K562 (cell line): Measurements from ENCODE around the gene HLA-E. TPM values are rescaled to one million over a fixed set of nuclear protein-coding genes. Genes with fewer than 3 reads are reported as not detected.
A peak's percentile ranks its signal among the peaks of the same experiment; 100 is the strongest.

Experiments
- CBFB ChIP-seq: sonication (generic); formaldehyde crosslinking; IDR thresholded peaks from 2 replicates; pipeline ENCODE4 v1.4.0; 2020; ENCODE audit warnings: mild to moderate bottlenecking, missing genetic modification reagents
- ERF ChIP-seq: fragments of 450-650 bp; formaldehyde crosslinking; IDR thresholded peaks from 2 replicates; pipeline ENCODE4 v1.4.0; 2020; ENCODE audit warnings: mild to moderate bottlenecking, mixed read lengths
- FUS ChIP-seq: fragments of 200-400 bp; formaldehyde crosslinking; optimal IDR thresholded peaks from 2 replicates; pipeline ENCODE3; 2017; ENCODE audit warnings: low read depth, low read length
- HDAC8 ChIP-seq: fragments of 450-650 bp; IDR thresholded peaks from 2 replicates; pipeline ENCODE4 v1.6.1; 2016; ENCODE audit warnings: mild to moderate bottlenecking, missing genetic modification characterization, moderate library complexity, missing compliant biosample characterization
- HDGF ChIP-seq: fragments of 450-650 bp; IDR thresholded peaks from 2 replicates; pipeline ENCODE4 v1.6.1; 2016
- HEY1 ChIP-seq: fragments of 250-450 bp; sonication (Bioruptor Pico); IDR thresholded peaks from 2 replicates; pipeline ENCODE4 v1.5.0; 2020; ENCODE audit warnings: mild to moderate bottlenecking, moderate library complexity, borderline replicate concordance
- IFI16 ChIP-seq: fragments of 250-450 bp; sonication (Bioruptor Pico); IDR thresholded peaks from 2 replicates; pipeline ENCODE4 v2.1.2; 2022; ENCODE audit warnings: mild to moderate bottlenecking, inconsistent platforms
- MCM2 ChIP-seq: fragments of 450-650 bp; IDR thresholded peaks from 2 replicates; pipeline ENCODE4 v1.6.1; 2017; ENCODE audit warnings: low read depth, mild to moderate bottlenecking
- NCOA1 ChIP-seq: fragments of 450-650 bp; IDR thresholded peaks from 2 replicates; pipeline ENCODE4 v1.6.1; 2016; ENCODE audit warnings: low read depth
- PHB2 ChIP-seq: fragments of 450-650 bp; IDR thresholded peaks from 2 replicates; pipeline ENCODE4 v1.6.1; 2017; ENCODE audit warnings: low read depth
- RBM14 ChIP-seq: fragments of 200-400 bp; formaldehyde crosslinking; IDR thresholded peaks from 2 replicates; pipeline ENCODE4 v1.6.1; 2018; ENCODE audit warnings: low read depth, mild to moderate bottlenecking, low read length, moderate library complexity, borderline replicate concordance; ENCODE audit not compliant: insufficient read depth
- RFX5 ChIP-seq: IDR thresholded peaks from 2 replicates; pipeline ENCODE4 v1.6.1; 2011; ENCODE audit warnings: low read depth, mild to moderate bottlenecking, improper control_type of control experiment, low read length
- SRSF7 ChIP-seq: fragments of 200-400 bp; formaldehyde crosslinking; optimal IDR thresholded peaks from 2 replicates; pipeline ENCODE3; 2017; ENCODE audit warnings: mild to moderate bottlenecking, low read depth, low read length
- TAF15 ChIP-seq: fragments of 200-400 bp; formaldehyde crosslinking; IDR thresholded peaks from 2 replicates; pipeline ENCODE4 v1.6.1; 2017; ENCODE audit warnings: mild to moderate bottlenecking, low read depth, low read length, moderate library complexity
- TEAD1 ChIP-seq, 2 experiments: fragments of 450-650 bp in 1 of 2; sonication (generic) in 1 of 2; formaldehyde crosslinking; IDR thresholded peaks; 2 replicates each; pipeline versions ENCODE4 v1.4.0 to v1.8.0; 2020 to 2022; ENCODE audit warnings: mild to moderate bottlenecking in 2 of 2, missing genetic modification reagents in 1 of 2
- ZKSCAN8 ChIP-seq: fragments of 200-800 bp; sonication (Bioruptor generic); IDR thresholded peaks from 2 replicates; pipeline ENCODE4 v1.6.1; 2016; ENCODE audit warnings: missing genetic modification characterization, missing compliant biosample characterization
- ZNF57 ChIP-seq: fragments of 450-650 bp; formaldehyde crosslinking; IDR thresholded peaks from 2 replicates; pipeline ENCODE4 v1.4.0; 2020; ENCODE audit warnings: mild to moderate bottlenecking, moderate library complexity
- ZNF695 ChIP-seq: fragments of 450-650 bp; formaldehyde crosslinking; IDR thresholded peaks from 2 replicates; pipeline ENCODE4 v1.4.0; 2020; ENCODE audit warnings: mild to moderate bottlenecking, moderate library complexity
- polyA plus RNA-seq, 8 experiments: library from polyadenylated mRNA; depleted of rRNA in 4 of 8; stranded (reverse) in 5 of 8; unstranded in 3 of 8; fragments of >200 nt; fragmentation: Nextera tagmentation in 2 of 8; fragmentation: Illumina TruSeq in 1 of 8; extraction: Ambion mirVana in 2 of 8; extraction: Trizol in 1 of 8; gene quantifications; 2 replicates each; pipeline versions ENCODE4 v1.2.1 to v1.2.3, GENCODE V29; 2011 to 2014; ENCODE audit warnings: inconsistent platforms in 1 of 8, missing spikeins in 1 of 8
- total RNA-seq, 7 experiments: library from RNA; depleted of rRNA in 6 of 7; stranded (reverse); fragments of >200 nt in 6 of 7; fragmentation: Illumina TruSeq in 2 of 7; extraction: Trizol in 2 of 7; gene quantifications; 2 replicates each; pipeline versions ENCODE4 v1.2.1 to v1.2.3, GENCODE V29; 2011 to 2021; ENCODE audit warnings: low replicate concordance in 1 of 7
- TF ChIP-seq, protein P1 (sequence below): fragments of 250-450 bp; sonication (Bioruptor Pico); IDR thresholded peaks from 2 replicates; pipeline ENCODE4 v1.4.0; 2020; ENCODE audit warnings: mild to moderate bottlenecking, moderate library complexity
- TF ChIP-seq, protein P2 (sequence below): sonication (generic); formaldehyde crosslinking; IDR thresholded peaks from 2 replicates; pipeline ENCODE4 v1.8.0; 2023; ENCODE audit warnings: mild to moderate bottlenecking, missing genetic modification reagents
- TF ChIP-seq, protein P3 (sequence below): fragments of 450-650 bp; formaldehyde crosslinking; IDR thresholded peaks from 2 replicates; pipeline ENCODE4 v1.4.0; 2020; ENCODE audit warnings: mild to moderate bottlenecking, moderate library complexity

Gene HLA-E
- total and polyA plus RNA-seq, 9 of the 15 experiments (the other 6 are each of a cell fraction or from before 2014, with no cell fraction given): 3.2 to 39.9 (median 26.8) TPM

DNA sequence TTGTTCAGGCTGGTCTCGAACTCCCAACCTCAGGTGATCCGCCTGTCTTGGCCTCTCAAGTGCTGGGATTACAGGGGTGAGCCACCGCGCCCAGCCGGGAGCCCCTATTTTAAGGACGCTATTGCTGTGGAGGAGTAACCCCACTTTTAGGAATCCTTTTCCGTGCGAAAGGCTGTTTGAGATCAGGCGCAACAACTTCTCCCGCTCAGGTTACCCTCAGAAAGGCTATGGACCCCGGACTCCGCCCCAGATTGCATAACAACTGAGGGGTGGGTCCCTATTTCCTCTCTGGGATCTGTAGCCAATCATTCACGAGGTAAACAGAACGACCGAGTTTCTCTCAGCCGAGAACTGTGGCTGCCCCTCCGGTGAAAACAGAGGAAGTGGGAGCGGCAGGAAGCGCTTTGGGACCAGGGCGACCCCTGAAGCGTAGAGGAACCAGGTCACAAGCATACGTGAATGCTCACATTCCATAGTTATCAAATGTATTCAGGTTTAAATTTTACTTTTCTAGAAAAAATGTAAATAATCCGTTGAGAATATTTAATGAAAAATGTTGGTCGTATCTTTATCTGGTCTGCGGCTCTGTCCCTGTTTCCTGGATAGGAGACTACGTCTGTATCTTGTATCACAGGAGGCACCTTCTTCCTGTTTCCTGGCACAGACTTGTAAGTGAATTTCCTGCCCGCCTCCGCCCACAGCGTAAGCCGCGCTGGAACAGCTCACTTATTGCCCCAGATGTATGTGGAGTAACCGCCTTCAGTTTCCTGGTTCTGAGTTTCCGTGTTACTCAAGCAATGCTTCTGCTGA lies 26.8 kb downstream of the HLA-E start (continued):
- TF ChIP-seq, protein P1, sequence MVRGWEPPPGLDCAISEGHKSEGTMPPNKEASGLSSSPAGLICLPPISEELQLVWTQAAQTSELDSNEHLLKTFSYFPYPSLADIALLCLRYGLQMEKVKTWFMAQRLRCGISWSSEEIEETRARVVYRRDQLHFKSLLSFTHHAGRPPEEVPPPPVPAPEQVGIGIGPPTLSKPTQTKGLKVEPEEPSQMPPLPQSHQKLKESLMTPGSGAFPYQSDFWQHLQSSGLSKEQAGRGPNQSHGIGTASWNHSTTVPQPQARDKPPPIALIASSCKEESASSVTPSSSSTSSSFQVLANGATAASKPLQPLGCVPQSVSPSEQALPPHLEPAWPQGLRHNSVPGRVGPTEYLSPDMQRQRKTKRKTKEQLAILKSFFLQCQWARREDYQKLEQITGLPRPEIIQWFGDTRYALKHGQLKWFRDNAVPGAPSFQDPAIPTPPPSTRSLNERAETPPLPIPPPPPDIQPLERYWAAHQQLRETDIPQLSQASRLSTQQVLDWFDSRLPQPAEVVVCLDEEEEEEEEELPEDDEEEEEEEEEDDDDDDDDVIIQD (CRISPR knock-in tag): no peak
- TF ChIP-seq HDAC8 (no peak), TAF15 (no peak), HDGF (0 out of 2 replicates have a peak, but pooled peaks have one; percentile 22), IFI16 (no peak), ZNF695 (CRISPR knock-in tag) (no peak), TEAD1 (CRISPR knock-in tag; IDR thresholded peaks at IDR 0.05) (peak in 1 of 2 experiments; percentile 75; a peak in 2 of 4 replicates), RFX5 (peak; percentile 74), NCOA1 (peak; percentile 63; the same call in 1 of the 2 replicates), ZNF57 (CRISPR knock-in tag) (no peak), PHB2 (no peak), ZKSCAN8 (CRISPR knock-in tag) (no peak), SRSF7 (no peak), RBM14 (no peak), HEY1 (CRISPR knock-in tag) (0 out of 2 replicates have a peak, but pooled peaks have one; percentile 26), FUS (no peak), CBFB (no peak), ERF (no peak), MCM2 (no peak)
- TF ChIP-seq, protein P2, sequence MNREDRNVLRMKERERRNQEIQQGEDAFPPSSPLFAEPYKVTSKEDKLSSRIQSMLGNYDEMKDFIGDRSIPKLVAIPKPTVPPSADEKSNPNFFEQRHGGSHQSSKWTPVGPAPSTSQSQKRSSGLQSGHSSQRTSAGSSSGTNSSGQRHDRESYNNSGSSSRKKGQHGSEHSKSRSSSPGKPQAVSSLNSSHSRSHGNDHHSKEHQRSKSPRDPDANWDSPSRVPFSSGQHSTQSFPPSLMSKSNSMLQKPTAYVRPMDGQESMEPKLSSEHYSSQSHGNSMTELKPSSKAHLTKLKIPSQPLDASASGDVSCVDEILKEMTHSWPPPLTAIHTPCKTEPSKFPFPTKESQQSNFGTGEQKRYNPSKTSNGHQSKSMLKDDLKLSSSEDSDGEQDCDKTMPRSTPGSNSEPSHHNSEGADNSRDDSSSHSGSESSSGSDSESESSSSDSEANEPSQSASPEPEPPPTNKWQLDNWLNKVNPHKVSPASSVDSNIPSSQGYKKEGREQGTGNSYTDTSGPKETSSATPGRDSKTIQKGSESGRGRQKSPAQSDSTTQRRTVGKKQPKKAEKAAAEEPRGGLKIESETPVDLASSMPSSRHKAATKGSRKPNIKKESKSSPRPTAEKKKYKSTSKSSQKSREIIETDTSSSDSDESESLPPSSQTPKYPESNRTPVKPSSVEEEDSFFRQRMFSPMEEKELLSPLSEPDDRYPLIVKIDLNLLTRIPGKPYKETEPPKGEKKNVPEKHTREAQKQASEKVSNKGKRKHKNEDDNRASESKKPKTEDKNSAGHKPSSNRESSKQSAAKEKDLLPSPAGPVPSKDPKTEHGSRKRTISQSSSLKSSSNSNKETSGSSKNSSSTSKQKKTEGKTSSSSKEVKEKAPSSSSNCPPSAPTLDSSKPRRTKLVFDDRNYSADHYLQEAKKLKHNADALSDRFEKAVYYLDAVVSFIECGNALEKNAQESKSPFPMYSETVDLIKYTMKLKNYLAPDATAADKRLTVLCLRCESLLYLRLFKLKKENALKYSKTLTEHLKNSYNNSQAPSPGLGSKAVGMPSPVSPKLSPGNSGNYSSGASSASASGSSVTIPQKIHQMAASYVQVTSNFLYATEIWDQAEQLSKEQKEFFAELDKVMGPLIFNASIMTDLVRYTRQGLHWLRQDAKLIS (CRISPR knock-in tag): no peak
- TF ChIP-seq, protein P3, sequence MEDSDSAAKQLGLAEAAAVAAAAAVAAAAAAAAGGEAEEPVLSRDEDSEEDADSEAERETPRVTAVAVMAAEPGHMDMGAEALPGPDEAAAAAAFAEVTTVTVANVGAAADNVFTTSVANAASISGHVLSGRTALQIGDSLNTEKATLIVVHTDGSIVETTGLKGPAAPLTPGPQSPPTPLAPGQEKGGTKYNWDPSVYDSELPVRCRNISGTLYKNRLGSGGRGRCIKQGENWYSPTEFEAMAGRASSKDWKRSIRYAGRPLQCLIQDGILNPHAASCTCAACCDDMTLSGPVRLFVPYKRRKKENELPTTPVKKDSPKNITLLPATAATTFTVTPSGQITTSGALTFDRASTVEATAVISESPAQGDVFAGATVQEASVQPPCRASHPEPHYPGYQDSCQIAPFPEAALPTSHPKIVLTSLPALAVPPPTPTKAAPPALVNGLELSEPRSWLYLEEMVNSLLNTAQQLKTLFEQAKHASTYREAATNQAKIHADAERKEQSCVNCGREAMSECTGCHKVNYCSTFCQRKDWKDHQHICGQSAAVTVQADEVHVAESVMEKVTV (CRISPR knock-in tag): peak; percentile 18; the same call in 1 of the 2 replicates
